Activated T-helper 17 cell treated with anti-CD3 and anti-CD28 coated beads, Interleukin-2, amount 50 U/mL, for 72 hours (primary cell): ENCODE measurements around the gene EXD3. TPM values are rescaled to one million over a fixed set of nuclear protein-coding genes. Genes with fewer than 3 reads are reported as not detected.

ENCODE experiments used
- ATAC-seq: fragments of 150-1000 bp; cut with Tn5 transposase; replicated peaks from 2 replicates; pipeline ENCODE4 v1.10.0; 2021; ENCODE audit warnings: mild to moderate bottlenecking, moderate library complexity
- H3K27ac Mint-ChIP-seq: one replicate; pipeline ENCODE4 v1.8.0; 2022; ENCODE audit warnings: mixed read lengths
- H3K27me3 Mint-ChIP-seq: one replicate; pipeline ENCODE4 v1.8.0; 2022; ENCODE audit warnings: mixed read lengths
- H3K36me3 Mint-ChIP-seq: one replicate; pipeline ENCODE4 v1.8.0; 2022; ENCODE audit warnings: low read depth, mild to moderate bottlenecking, mixed read lengths
- H3K4me1 Mint-ChIP-seq: one replicate; pipeline ENCODE4 v1.8.0; 2022; ENCODE audit warnings: mixed read lengths
- H3K4me3 Mint-ChIP-seq: one replicate; pipeline ENCODE4 v1.8.0; 2022; ENCODE audit warnings: mild to moderate bottlenecking, mixed read lengths
- H3K9me3 Mint-ChIP-seq: one replicate; pipeline ENCODE4 v1.8.0; 2022; ENCODE audit warnings: mixed read lengths
- total RNA-seq, 2 donors: library from RNA; stranded (reverse); gene quantifications; one replicate each; pipeline ENCODE4 v1.2.3, GENCODE V29; 2022

EXD3 gene
- total RNA-seq, 2 donors from 2014 or later, result 8.8 to 10.0 TPM

GRCh38 chr9:137278061-137278701, 144.8 kb downstream of the EXD3 start:
- Mint-ChIP-seq H3K27me3 (no peaks in the 10 kb centered on the region), H3K27ac (peak overlapping the region; percentile 73), H3K9me3 (no peaks in the 10 kb centered on the region), H3K4me3 (peak overlapping the region; percentile 71), H3K36me3 (peaks cover 7% of the 10 kb centered on the region), H3K4me1 (peaks cover 7% of the 10 kb centered on the region)
- peak; percentile 7 for ATAC-seq

- Mint-ChIP-seq H3K27me3 (no peaks in the 10 kb centered on the region), H3K36me3 (peaks cover 9% of the 10 kb centered on the region), H3K27ac (peak within 1 kb of the TSS; percentile 73), H3K9me3 (no peaks in the 10 kb centered on the region), H3K4me3 (peak within 1 kb of the TSS; percentile 71), H3K4me1 (peaks cover 7% of the 10 kb centered on the region)
- peak; percentile 88 for ATAC-seq
These were observed 145.5 kb downstream of the EXD3 start, which contains the start of gene TOR4A for GRCh38 chr9:137277329-137278041. TSS of gene TOR4A (plus strand) at chr9:137277726. CDS start at chr9:137278690, 964 bp downstream.

DNA sequence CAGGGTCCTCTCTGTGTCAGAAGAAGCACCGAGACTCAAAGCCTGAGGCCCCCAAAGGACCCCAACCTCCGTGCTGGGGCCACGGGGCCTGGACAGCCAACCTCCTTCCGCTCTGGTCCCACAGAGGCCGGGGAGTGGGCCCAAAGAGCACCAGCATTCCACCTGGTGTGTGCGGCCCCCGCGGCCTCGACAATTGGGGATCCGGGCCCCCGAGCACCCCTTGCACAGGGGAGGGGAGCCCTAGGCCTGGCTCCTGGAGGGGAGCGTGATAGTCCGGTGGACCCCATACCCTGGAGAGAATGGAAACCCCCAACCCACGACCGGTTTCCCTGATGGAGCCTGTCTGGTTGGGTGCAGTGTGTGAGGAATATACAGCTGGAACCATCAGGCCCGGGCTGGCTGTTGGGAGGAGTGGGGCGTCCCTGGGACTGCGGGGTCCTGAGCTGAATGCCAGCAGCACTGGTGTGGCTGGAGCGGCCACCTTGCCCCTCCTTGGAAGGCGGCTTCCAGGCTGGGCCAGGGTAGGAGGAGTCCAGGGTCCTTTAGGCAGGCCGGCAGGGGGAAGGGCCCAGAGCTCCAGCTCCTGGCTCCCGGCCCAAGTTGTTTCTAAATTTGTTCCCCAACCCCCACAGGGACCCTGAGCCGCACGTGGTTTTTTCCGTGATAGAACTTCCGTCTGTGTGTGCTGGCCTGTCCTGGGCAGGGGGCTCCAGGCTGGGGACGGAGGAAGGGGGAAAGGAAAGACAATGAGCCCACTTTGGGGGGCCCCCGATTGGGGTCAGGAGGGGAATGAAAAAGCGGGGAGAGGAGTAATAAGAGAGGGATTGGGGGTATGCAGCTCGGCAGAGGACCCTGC, 146.3 kb downstream of the EXD3 start:
- Mint-ChIP-seq H3K4me1 (peaks cover 7% of the 10 kb centered on the region), H3K27ac (peak overlapping the region; percentile 73), H3K9me3 (no peaks in the 10 kb centered on the region), H3K4me3 (peak overlapping the region; percentile 71), H3K27me3 (no peaks in the 10 kb centered on the region), H3K36me3 (peaks cover 10% of the 10 kb centered on the region)
- ATAC-seq, result no peak

- Mint-ChIP-seq H3K36me3 (peaks cover 18% of the 10 kb centered on the region), H3K9me3 (no peaks in the 10 kb centered on the region), H3K27ac (peak overlapping the region; percentile 5), H3K4me3 (no peak overlapping the region), H3K4me1 (peaks cover 7% of the 10 kb centered on the region), H3K27me3 (no peaks in the 10 kb centered on the region)
- ATAC-seq, result no peak
These were observed 147.1 kb downstream of the EXD3 start for GRCh38 chr9:137275588-137276472.

GRCh38 chr9:137275203-137275587, 147.8 kb downstream of the EXD3 start:
- peaks cover 18% of the 10 kb centered on the region for H3K36me3 Mint-ChIP-seq
- peaks cover 7% of the 10 kb centered on the region for H3K4me1 Mint-ChIP-seq
- peak overlapping the region; percentile 5 for H3K27ac Mint-ChIP-seq
- H3K27me3 Mint-ChIP-seq, result no peaks in the 10 kb centered on the region
- no peaks in the 10 kb centered on the region for H3K9me3 Mint-ChIP-seq
- no peak overlapping the region for H3K4me3 Mint-ChIP-seq
- no peak for ATAC-seq

- peaks cover 32% of the 10 kb centered on the region for H3K36me3 Mint-ChIP-seq
- H3K27ac Mint-ChIP-seq, result no peak overlapping the region
- H3K9me3 Mint-ChIP-seq, result no peaks in the 10 kb centered on the region
- no peak for ATAC-seq
- H3K4me1 Mint-ChIP-seq, result peaks cover 8% of the 10 kb centered on the region
- no peaks in the 10 kb centered on the region for H3K27me3 Mint-ChIP-seq
- H3K4me3 Mint-ChIP-seq, result no peak overlapping the region
These were observed 149.2 kb downstream of the EXD3 start for GRCh38 chr9:137273611-137274320.

GRCh38 chr9:137273095-137273490, 149.9 kb downstream of the EXD3 start:
- ATAC-seq, result no peak
- no peak overlapping the region for H3K27ac Mint-ChIP-seq
- H3K36me3 Mint-ChIP-seq, result peaks cover 39% of the 10 kb centered on the region
- H3K4me1 Mint-ChIP-seq, result peaks cover 12% of the 10 kb centered on the region
- no peaks in the 10 kb centered on the region for H3K9me3 Mint-ChIP-seq
- H3K4me3 Mint-ChIP-seq, result no peak overlapping the region
- no peaks in the 10 kb centered on the region for H3K27me3 Mint-ChIP-seq

DNA sequence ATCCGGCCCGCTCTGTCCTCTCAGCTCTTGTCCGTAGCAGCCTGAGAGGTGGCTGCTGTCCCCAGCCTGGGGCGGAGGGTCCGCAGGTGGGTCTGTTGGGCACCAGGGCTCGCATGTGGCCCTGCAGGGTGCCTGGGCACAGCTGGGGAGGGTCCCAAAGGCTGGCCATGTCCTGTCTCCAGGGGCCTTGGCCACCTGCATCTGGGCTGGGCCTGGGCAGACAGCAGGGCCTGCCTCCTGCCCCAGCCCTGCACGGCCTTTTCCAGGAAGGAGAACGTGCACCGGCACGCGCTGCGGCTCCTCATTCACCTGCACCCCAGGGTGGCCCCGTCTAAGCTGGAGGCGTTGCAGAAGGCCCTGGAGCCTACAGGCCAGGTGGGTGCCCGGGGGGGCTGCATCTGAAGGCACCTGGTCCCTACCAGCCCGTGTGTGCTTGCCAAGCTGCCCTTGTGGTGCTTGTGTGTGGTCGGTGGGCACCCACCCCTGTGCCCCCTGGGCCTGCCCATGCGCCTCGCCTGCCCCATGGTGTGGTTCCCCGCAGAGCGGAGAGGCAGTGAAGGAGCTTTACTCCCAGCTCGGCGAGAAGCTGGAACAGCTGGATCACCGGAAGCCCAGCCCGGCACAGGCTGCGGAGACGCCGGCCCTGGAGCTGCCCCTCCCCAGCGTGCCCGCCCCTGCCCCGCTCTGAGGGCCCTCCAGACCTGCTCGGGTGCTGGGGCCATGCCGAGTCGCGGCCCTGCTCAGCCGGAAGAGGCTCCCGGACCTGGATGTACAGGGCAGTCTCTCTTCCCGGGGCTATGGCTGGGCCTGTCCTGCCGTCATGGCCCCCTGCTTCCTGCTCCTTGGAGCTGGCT, 150.5 kb downstream of the EXD3 start:
- H3K27ac Mint-ChIP-seq, result no peak overlapping the region

DNA sequence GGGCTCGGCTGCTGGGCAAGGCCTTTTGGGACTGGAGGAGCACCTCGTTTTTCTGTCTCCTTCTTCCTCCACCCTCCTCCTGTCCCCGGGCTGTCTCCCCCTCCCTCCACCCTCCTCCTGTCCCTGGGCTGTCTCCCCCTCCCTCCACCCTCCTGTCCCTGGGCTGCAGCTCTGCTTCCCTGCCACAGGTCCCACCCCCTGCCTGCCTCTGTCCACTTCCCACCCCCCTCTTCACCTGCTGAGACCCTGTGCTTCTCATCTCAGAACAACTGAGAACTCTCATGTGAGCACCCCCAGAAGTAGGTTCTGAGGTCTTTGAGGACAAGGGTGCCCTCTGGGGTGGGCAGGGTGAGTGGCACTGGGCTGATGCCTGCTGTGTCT, 151.3 kb downstream of the EXD3 start:
- Mint-ChIP-seq H3K27me3 (no peaks in the 10 kb centered on the region), H3K4me1 (peaks cover 12% of the 10 kb centered on the region), H3K9me3 (no peaks in the 10 kb centered on the region), H3K4me3 (no peak overlapping the region), H3K36me3 (peaks cover 53% of the 10 kb centered on the region), H3K27ac (peak overlapping the region; percentile 25)
- ATAC-seq, result no peak

More for the DNA sequence above, 150.5 kb downstream of the EXD3 start:
- Mint-ChIP-seq H3K27me3 (no peaks in the 10 kb centered on the region), H3K4me1 (peaks cover 12% of the 10 kb centered on the region), H3K36me3 (peaks cover 45% of the 10 kb centered on the region), H3K4me3 (no peak overlapping the region), H3K9me3 (no peaks in the 10 kb centered on the region)
- ATAC-seq, result no peak

DNA sequence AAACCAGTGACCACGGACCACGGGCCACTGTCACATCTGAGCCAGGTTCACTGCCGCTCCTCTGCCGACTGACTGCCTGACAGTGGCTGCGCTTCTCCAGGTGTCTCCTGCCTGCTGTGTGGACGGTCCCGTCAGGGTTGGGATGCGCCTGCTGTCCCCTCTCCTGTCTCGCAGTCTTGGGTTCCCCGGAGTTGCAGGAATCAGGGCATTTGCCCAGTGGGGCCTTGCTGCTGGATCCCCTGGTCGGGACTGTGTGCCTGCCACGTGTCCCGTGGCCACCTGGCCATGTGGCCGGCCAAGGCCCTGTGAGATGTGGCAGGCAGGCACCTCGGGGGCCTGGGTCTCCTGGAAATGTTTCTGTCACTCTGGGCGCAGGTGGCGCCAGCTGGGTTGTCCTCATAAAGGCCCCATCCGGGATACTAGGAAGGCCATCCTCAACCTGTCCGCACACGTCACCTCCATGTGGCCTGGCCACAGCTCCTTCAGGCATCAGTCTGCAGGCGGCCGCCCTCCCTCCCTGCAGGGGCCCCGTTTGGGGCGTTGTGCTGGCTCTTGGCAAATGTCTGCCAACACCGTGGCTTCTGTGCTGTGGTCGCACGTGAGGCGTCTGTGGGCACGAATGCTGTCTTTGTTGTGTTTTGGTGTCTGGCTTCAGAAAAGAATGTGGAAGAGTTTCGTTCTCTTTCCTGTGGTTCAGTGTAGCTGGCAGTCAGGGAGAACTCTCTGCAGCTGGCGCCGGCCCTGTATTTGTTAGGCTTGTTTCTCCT, 151.8 kb downstream of the EXD3 start:
- no peaks in the 10 kb centered on the region for H3K9me3 Mint-ChIP-seq
- H3K27ac Mint-ChIP-seq, result peak overlapping the region; percentile 25

DNA sequence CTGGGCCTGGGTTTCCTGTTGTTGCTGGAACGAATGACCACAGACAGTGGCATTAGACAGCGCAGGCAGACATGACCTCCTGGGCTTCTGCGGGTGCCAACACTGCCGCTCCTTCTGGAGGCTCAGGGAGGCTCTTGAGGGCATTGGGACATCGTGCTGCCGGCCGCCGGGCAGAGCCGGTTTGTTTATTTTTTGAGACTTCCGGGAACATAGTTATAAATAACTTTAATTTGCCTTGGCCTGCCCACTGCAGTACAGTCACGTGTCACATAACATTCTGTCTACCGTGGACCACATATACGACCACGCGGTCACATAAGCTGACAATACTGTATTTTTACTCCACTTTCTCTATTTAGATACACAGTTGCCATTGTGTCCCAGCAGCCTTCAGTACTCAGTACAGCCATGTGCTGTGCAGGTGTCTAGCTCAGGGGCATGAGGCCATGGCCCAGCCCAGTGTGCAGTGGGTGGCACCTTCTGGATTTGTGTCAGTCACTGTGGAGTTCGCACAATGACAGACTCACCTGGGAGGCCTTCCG, 153.7 kb downstream of the EXD3 start:
- Mint-ChIP-seq H3K9me3 (no peaks in the 10 kb centered on the region), H3K4me3 (no peak overlapping the region), H3K27ac (no peak overlapping the region), H3K4me1 (peaks cover 5% of the 10 kb centered on the region), H3K27me3 (no peaks in the 10 kb centered on the region), H3K36me3 (peaks cover 64% of the 10 kb centered on the region)
- no peak for ATAC-seq

More for the DNA sequence above, 151.8 kb downstream of the EXD3 start:
- ATAC-seq, result no peak
- H3K27me3 Mint-ChIP-seq, result no peaks in the 10 kb centered on the region
- H3K4me3 Mint-ChIP-seq, result no peak overlapping the region
- peaks cover 12% of the 10 kb centered on the region for H3K4me1 Mint-ChIP-seq
- peaks cover 54% of the 10 kb centered on the region for H3K36me3 Mint-ChIP-seq
